ENCODE results near the gene MANEA.

- no peak for TF ChIP-seq CTCF (IDR thresholded peaks at IDR 0.05)
- TF ChIP-seq POLR2A (IDR thresholded peaks at IDR 0.05) = no peak
These were observed 36.8 kb downstream of the MANEA start for GRCh38 chr6:95614094-95614493.
